ENCODE data around the gene GALNT14. TPM values are rescaled to one million over a fixed set of nuclear protein-coding genes. Genes with fewer than 3 reads are reported as not detected.

Gene GALNT14
- total and polyA plus RNA-seq, 10 of the 15 experiments (the other 5 are each of a cell fraction or from before 2014, with no cell fraction given), result 3.7 to 17.8 (median 6.0) TPM

- SMC1A ChIA-PET (ENCODE audit: uncharacterized antibody, unreplicated experiment), result interaction anchor here (1.1 to 1.6 kb wide), 4 partner anchors 9 to 420 kb away, joined by 4 to 5 read pairs (median 4); no protein-coding TSS in a partner anchor
- Histone ChIP-seq H3K36me3 (ENCODE audit: control insufficient read depth in 2 of 2, insufficient read depth in 2 of 2, low read length in 1 of 2) (no peaks in the 10 kb centered on the region), H3K4me2 (ENCODE audit: control insufficient read depth, insufficient read depth) (no peak overlapping the region), H3K79me2 (ENCODE audit: control insufficient read depth, insufficient read depth, low read length) (no peaks in the 10 kb centered on the region), H3K4me3 (no peak overlapping the region), H2AFZ (ENCODE audit: control insufficient read depth, low read depth, low read length) (no peak overlapping the region), H3K4me1 (ENCODE audit: control insufficient read depth, insufficient read depth, low read length) (no peaks in the 10 kb centered on the region; the same call in 1 of the 2 replicates), H3K9me3 (replicated peaks; ENCODE audit: control insufficient read depth, insufficient read depth, low read length) (no peaks in the 10 kb centered on the region), H3K27ac (ENCODE audit: control insufficient read depth, insufficient read depth) (no peak overlapping the region), H3K9ac (ENCODE audit: control insufficient read depth, insufficient read depth, low read length) (no peak overlapping the region), H3K27me3 (replicated peaks in 1 of 2; ENCODE audit: control insufficient read depth in 2 of 2, insufficient read depth in 2 of 2, low read length in 1 of 2) (peaks cover 2 to 27% of the 10 kb centered on the region in 2 experiments), H4K20me1 (ENCODE audit: control insufficient read depth, insufficient read depth) (no peaks in the 10 kb centered on the region)
- CTCF ChIA-PET, result interaction anchor here (1.0 to 2.2 kb wide), 4 partner anchors 8 to 199 kb away, joined by 3 to 16 read pairs (median 4); no protein-coding TSS in a partner anchor
- no peak for DNase-seq (ENCODE audit: low read depth, low spot score)
- TF ChIP-seq LARP7 (IDR thresholded peaks at IDR 0.05) (no peak), IRF5 (IDR thresholded peaks at IDR 0.05; ENCODE audit: borderline replicate concordance) (no peak), POLR2AphosphoS2 (IDR thresholded peaks at IDR 0.05; ENCODE audit: low read depth, low read length) (no peak), BHLHE40 (IDR thresholded peaks at IDR 0.05; ENCODE audit: borderline replicate concordance in 1 of 2, low read depth in 2 of 2, low read length in 1 of 2) (no peak), MXI1 (IDR thresholded peaks at IDR 0.05; ENCODE audit: low read depth, low read length) (no peak), PBX3 (IDR thresholded peaks at IDR 0.05; ENCODE audit: insufficient replicate concordance, low read depth, low read length) (no peak), ESRRA (IDR thresholded peaks at IDR 0.05; ENCODE audit: low read length) (no peak), SUPT20H (IDR thresholded peaks at IDR 0.05; ENCODE audit: borderline replicate concordance, control insufficient read depth, low read depth, low read length) (no peak), RUNX3 (IDR thresholded peaks at IDR 0.05; ENCODE audit: low read length) (no peak), ETV6 (conservative IDR thresholded peaks at IDR 0.05 in 1 of 2, IDR thresholded peaks at IDR 0.05 in 1 of 2; ENCODE audit: borderline replicate concordance in 1 of 2, low read depth in 1 of 2) (no peak)
- no peak for ATAC-seq
- RAD21 ChIA-PET (ENCODE audit: unreplicated experiment), result no interaction called here
- no TSS peak for BruUV-seq (replicated peaks)
- WGBS (ENCODE audit: insufficient coverage, insufficient replicate concordance, low lambda C conversion rate, missing lambda C conversion rate), result 19% methylated on average over 5 of the region's 5 CpGs
- POLR2A ChIA-PET, result no interaction called here
- in situ Hi-C loops (cut with MboI) (no loop called here), intact Hi-C loops (cut with micrococcal nuclease; ENCODE audit: unreplicated experiment) (no loop called here)
- FAIRE-seq, result no peak
These were observed 3.8 kb downstream of the GALNT14 start for GRCh38 chr2:31134480-31134879.
